GM23338 (cell line): Measurements from ENCODE around the gene TP73. TPM values are rescaled to one million over a fixed set of nuclear protein-coding genes. Genes with fewer than 3 reads are reported as not detected.

ENCODE experiments used
- ATAC-seq: fragments of 200-7000 bp; cut with Tn5 transposase; 3 replicates; pipeline ENCODE4 v1.9.1; 2020
- DNase-seq: peaks from one replicate; pipeline ENCODE4 v3.0.0-alpha.2; 2015; ENCODE audit warnings: low spot score
- H2AFZ ChIP-seq: fragments of 200-600 bp; sonication (generic); 2 replicates; pipeline ENCODE4 v1.8.0; 2016; ENCODE audit warnings: antibody characterized with exemption, mild to moderate bottlenecking, moderate library complexity
- H3F3A ChIP-seq: fragments of 200-600 bp; sonication (generic); replicated peaks from 2 replicates; pipeline ENCODE4 v1.8.0; 2017; ENCODE audit warnings: antibody characterized with exemption, mixed run types, low read depth
- H3K27ac ChIP-seq: fragments of 200-600 bp; sonication (generic); 2 replicates; pipeline ENCODE4 v1.6.1; 2016; ENCODE audit warnings: low read depth
- H3K27me3 ChIP-seq: fragments of 200-600 bp; sonication (generic); 2 replicates; pipeline ENCODE4 v1.8.0; 2016; ENCODE audit warnings: mild to moderate bottlenecking, mixed run types, moderate library complexity; ENCODE audit not compliant: insufficient read depth
- H3K36me3 ChIP-seq: fragments of 200-600 bp; sonication (generic); 2 replicates; pipeline ENCODE4 v1.8.0; 2016; ENCODE audit warnings: mild to moderate bottlenecking; ENCODE audit not compliant: insufficient read depth
- H3K4me1 ChIP-seq: fragments of 200-600 bp; sonication (generic); 2 replicates; pipeline ENCODE4 v1.8.0; 2016; ENCODE audit warnings: mild to moderate bottlenecking, moderate library complexity; ENCODE audit not compliant: insufficient read depth
- H3K4me2 ChIP-seq: fragments of 200-600 bp; sonication (generic); 2 replicates; pipeline ENCODE4 v1.7.1; 2017; ENCODE audit warnings: mixed run types
- H3K4me3 ChIP-seq: fragments of 200-600 bp; sonication (generic); 2 replicates; pipeline ENCODE4 v1.6.1; 2016; ENCODE audit warnings: mixed run types
- H3K79me2 ChIP-seq: fragments of 200-600 bp; sonication (generic); replicated peaks from 2 replicates; pipeline ENCODE4 v1.8.0; 2017; ENCODE audit warnings: mild to moderate bottlenecking; ENCODE audit not compliant: insufficient read depth
- H3K9me2 ChIP-seq: fragments of 200-600 bp; sonication (generic); 2 replicates; pipeline ENCODE4 v1.8.0; 2017; ENCODE audit not compliant: insufficient read depth
- H4K20me1 ChIP-seq: fragments of 200-600 bp; sonication (generic); replicated peaks from 2 replicates; pipeline ENCODE4 v1.8.0; 2017; ENCODE audit warnings: mild to moderate bottlenecking; ENCODE audit not compliant: insufficient read depth
- H3K27ac Mint-ChIP-seq: 2 replicates; pipeline ENCODE4 v1.8.0; 2020; ENCODE audit warnings: inconsistent platforms, mild to moderate bottlenecking, moderate library complexity, mixed read lengths
- H3K27me3 Mint-ChIP-seq: 3 replicates; pipeline ENCODE4 v1.8.0; 2022; ENCODE audit warnings: low read depth, mild to moderate bottlenecking, moderate library complexity, mixed read lengths, inconsistent platforms; ENCODE audit not compliant: insufficient read depth, poor library complexity
- H3K36me3 Mint-ChIP-seq: 3 replicates; pipeline ENCODE4 v1.8.0; 2021; ENCODE audit warnings: low read depth, mild to moderate bottlenecking, inconsistent platforms, moderate library complexity, mixed read lengths
- H3K4me1 Mint-ChIP-seq: 3 replicates; pipeline ENCODE4 v1.8.0; 2020; ENCODE audit warnings: mild to moderate bottlenecking, inconsistent platforms, mixed read lengths
- H3K4me3 Mint-ChIP-seq: 3 replicates; pipeline ENCODE4 v1.8.0; 2021; ENCODE audit warnings: moderate library complexity, mild to moderate bottlenecking, inconsistent platforms, mixed read lengths
- H3K9me3 Mint-ChIP-seq: 3 replicates; pipeline ENCODE4 v1.8.0; 2020; ENCODE audit warnings: moderate library complexity, mild to moderate bottlenecking, inconsistent platforms, mixed read lengths
- CREB1 ChIP-seq: fragments of 250-450 bp; sonication (Bioruptor Pico); IDR thresholded peaks from 2 replicates; pipeline ENCODE4 v1.5.0; 2020; ENCODE audit warnings: low read depth, mild to moderate bottlenecking, moderate library complexity
- CTCF ChIP-seq, 2 experiments: fragments of 200-600 bp in 1 of 2; sonication (generic) in 1 of 2; conservative IDR thresholded peaks; 2 replicates each; pipeline versions ENCODE4 v1.5.1 to v1.6.1; 2016 to 2017; ENCODE audit warnings: antibody characterized with exemption in 2 of 2, low read depth in 2 of 2, mild to moderate bottlenecking in 2 of 2, moderate library complexity in 1 of 2
- ETS1 ChIP-seq: IDR thresholded peaks from 2 replicates; pipeline ENCODE4 v1.6.1; 2016; ENCODE audit warnings: antibody characterized with exemption
- EZH2 ChIP-seq: fragments of 200-600 bp; sonication (generic); IDR thresholded peaks from one replicate; pipeline ENCODE4 v1.8.0; 2017; ENCODE audit warnings: antibody characterized with exemption, mild to moderate bottlenecking, low read depth; ENCODE audit not compliant: unreplicated experiment
- EZH2phosphoT487 ChIP-seq: fragments of 200-600 bp; sonication (generic); IDR thresholded peaks from one replicate; pipeline ENCODE4 v1.8.1; 2018; ENCODE audit warnings: antibody characterized with exemption; ENCODE audit not compliant: unreplicated experiment
- JUNB ChIP-seq: IDR thresholded peaks from one replicate; pipeline ENCODE4 v1.6.1; 2016; ENCODE audit warnings: antibody characterized with exemption; ENCODE audit not compliant: unreplicated experiment
- NANOG ChIP-seq: IDR thresholded peaks from 2 replicates; pipeline ENCODE4 v1.6.1; 2016; ENCODE audit warnings: antibody characterized with exemption, borderline replicate concordance
- POLR2AphosphoS5 ChIP-seq: IDR thresholded peaks from 2 replicates; pipeline ENCODE4 v1.6.1; 2016; ENCODE audit warnings: antibody characterized with exemption, low read depth
- REST ChIP-seq: IDR thresholded peaks from one replicate; pipeline ENCODE4 v1.6.1; 2018; ENCODE audit warnings: antibody characterized with exemption; ENCODE audit not compliant: unreplicated experiment
- STAT1 ChIP-seq: IDR thresholded peaks from one replicate; pipeline ENCODE4 v1.6.1; 2016; ENCODE audit warnings: antibody characterized with exemption; ENCODE audit not compliant: unreplicated experiment
- ZNF114 ChIP-seq: fragments of 250-450 bp; sonication (Bioruptor Pico); IDR thresholded peaks from 2 replicates; pipeline ENCODE4 v1.5.0; 2020; ENCODE audit warnings: mild to moderate bottlenecking, moderate library complexity
- ZNF331 ChIP-seq: fragments of 250-450 bp; sonication (Bioruptor Pico); IDR thresholded peaks from 2 replicates; pipeline ENCODE4 v1.5.0; 2020; ENCODE audit warnings: low read depth, mild to moderate bottlenecking, moderate library complexity
- ZNF462 ChIP-seq: fragments of 250-450 bp; sonication (Bioruptor Pico); IDR thresholded peaks from 2 replicates; pipeline ENCODE4 v1.5.0; 2020; ENCODE audit warnings: mild to moderate bottlenecking, moderate library complexity
- polyA plus RNA-seq: library from polyadenylated mRNA; unstranded; fragments of >200 nt; fragmentation: Nextera tagmentation; extraction: Ambion mirVana; gene quantifications from 2 replicates; pipeline ENCODE4 v1.2.1, GENCODE V29; 2016
- total RNA-seq: library from RNA; depleted of rRNA; stranded (reverse); fragments of >200 nt; shearing (Covaris generic); gene quantifications from 2 replicates; pipeline ENCODE4 v1.2.3, GENCODE V29; 2014

Gene TP73
- total and polyA plus RNA-seq, 2 experiments from 2014 or later, result 1.4 to 3.4 TPM

- ATAC-seq (no peak), DNase-seq (no peak)
- TF ChIP-seq ZNF462 (CRISPR knock-in tag), result no peak
- no peak for TF ChIP-seq EZH2
- TF ChIP-seq NANOG, result no peak
- no peak for TF ChIP-seq ETS1
- TF ChIP-seq JUNB, result no peak
- TF ChIP-seq ZNF114 (CRISPR knock-in tag), result no peak
- TF ChIP-seq POLR2AphosphoS5, result no peak
- no peak for TF ChIP-seq EZH2phosphoT487
- TF ChIP-seq REST, result no peak
- TF ChIP-seq STAT1, result no peak
- no peak for TF ChIP-seq ZNF331
- TF ChIP-seq CTCF (conservative IDR thresholded peaks at IDR 0.05; ENCODE audit: low read depth in 2 of 2), result no peak
- no peak for TF ChIP-seq CREB1
- Mint-ChIP-seq H3K4me1 (peaks cover 14% of the 10 kb centered on the region), H3K36me3 (no peaks in the 10 kb centered on the region), H3K27ac (no peak overlapping the region), H3K9me3 (no peaks in the 10 kb centered on the region), H3K27me3 (peaks cover 12% of the 10 kb centered on the region), H3K4me3 (no peak overlapping the region)
- Histone ChIP-seq H3F3A (0 out of 2 replicates have a peak, but pooled peaks cover 7% of the 10 kb centered on the region), H4K20me1 (no peaks in the 10 kb centered on the region), H3K4me2 (no peak overlapping the region), H3K9me2 (no peaks in the 10 kb centered on the region), H2AFZ (no peak overlapping the region), H3K27ac (no peak overlapping the region), H3K79me2 (no peaks in the 10 kb centered on the region), H3K27me3 (no peaks in the 10 kb centered on the region), H3K4me3 (no peak overlapping the region), H3K36me3 (no peaks in the 10 kb centered on the region), H3K4me1 (peaks cover 10% of the 10 kb centered on the region; the same call in 1 of the 2 replicates)
Measured at GRCh38 chr1:3705341-3705950, 53.1 kb downstream of the TP73 start.
